Measurements from ENCODE around the gene CACNA1B.
A peak's percentile ranks its signal among the peaks of the same experiment; 100 is the strongest.

Gene CACNA1B

DNA sequence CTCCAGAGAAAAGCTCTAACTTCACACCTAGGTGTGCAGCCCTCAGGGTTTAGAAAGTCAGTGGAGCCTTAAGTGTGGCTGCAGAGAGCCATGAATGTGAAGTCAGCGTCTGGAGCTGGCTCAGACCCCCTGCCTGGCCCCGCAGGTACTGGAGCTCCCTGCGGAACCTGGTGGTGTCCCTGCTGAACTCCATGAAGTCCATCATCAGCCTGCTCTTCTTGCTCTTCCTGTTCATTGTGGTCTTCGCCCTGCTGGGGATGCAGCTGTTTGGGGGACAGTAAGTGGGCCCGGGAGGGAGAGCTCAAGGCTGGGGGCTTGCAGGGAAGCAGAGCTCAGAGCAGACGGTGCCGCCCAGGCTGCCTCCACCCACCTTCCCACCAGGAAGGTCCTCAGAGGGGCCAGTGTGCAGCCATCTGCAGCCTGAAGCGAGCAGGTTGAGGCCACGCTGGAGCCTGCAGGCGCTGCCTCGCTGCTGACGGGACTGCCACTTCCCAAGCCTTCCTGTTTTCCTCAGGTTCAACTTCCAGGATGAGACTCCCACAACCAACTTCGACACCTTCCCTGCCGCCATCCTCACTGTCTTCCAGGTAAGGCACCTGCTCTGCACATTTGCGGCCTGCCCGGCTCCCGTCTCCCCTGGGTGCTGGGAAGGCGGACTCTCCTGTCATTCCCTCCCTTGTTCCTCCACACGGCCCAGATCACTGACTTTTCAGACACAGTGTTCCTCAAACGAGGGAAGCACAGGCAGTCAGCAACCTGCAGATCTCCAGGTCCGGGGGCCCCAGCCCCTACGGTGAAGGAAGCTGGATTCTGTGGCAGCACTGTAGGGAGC, 108.9 kb downstream of the CACNA1B start:
- no peak overlapping the region for H3K18ac ChIP-seq (ENCODE audit: low read length)
- H4K91ac ChIP-seq (ENCODE audit: low read depth, low read length, poor library complexity): no peak overlapping the region
- H3K79me1 ChIP-seq (ENCODE audit: low read depth, low read length): no peaks in the 10 kb centered on the region
- H3K4me1 ChIP-seq (ENCODE audit: control insufficient read depth in 2 of 2, insufficient read depth in 1 of 2, low read depth in 1 of 2, low read length in 2 of 2): no peaks in the 10 kb centered on the region
- H3K23ac ChIP-seq (ENCODE audit: low read depth, low read length, poor library complexity): no peak overlapping the region
- no peak overlapping the region for H2AK5ac ChIP-seq (ENCODE audit: low read depth, low read length)
- H3K14ac ChIP-seq (ENCODE audit: low read length): no peak overlapping the region
- DNase-seq (ENCODE audit: low spot score): no peak
- no peak overlapping the region for H3K9ac ChIP-seq (ENCODE audit: low read depth, low read length, poor library complexity)
- no peak overlapping the region for H2BK15ac ChIP-seq (ENCODE audit: low read length)
- no peak overlapping the region for H3K27ac ChIP-seq (replicated peaks; ENCODE audit: low read length)
- no peaks in the 10 kb centered on the region for H3K27me3 ChIP-seq (ENCODE audit: control insufficient read depth in 3 of 3, insufficient read depth in 3 of 3, low read depth in 1 of 3, low read length in 3 of 3)
- no peak overlapping the region for H4K8ac ChIP-seq (ENCODE audit: low read depth, low read length)
- no peak overlapping the region for H3K4me2 ChIP-seq (ENCODE audit: insufficient read depth, low read length, poor library complexity, severe bottlenecking)
- no peak overlapping the region for H2AFZ ChIP-seq (ENCODE audit: low read length)
- H2BK12ac ChIP-seq (ENCODE audit: low read length): no peak overlapping the region
- H3K9me3 ChIP-seq (replicated peaks in 1 of 2; ENCODE audit: control insufficient read depth in 2 of 2, insufficient read depth in 1 of 2, low read depth in 1 of 2, low read length in 2 of 2): peaks cover 0 to 32% of the 10 kb centered on the region in 2 donors
- H3K4me3 ChIP-seq (ENCODE audit: low read length in 2 of 2): no peak overlapping the region
- H2BK5ac ChIP-seq (ENCODE audit: low read length): no peak overlapping the region
- H3K4ac ChIP-seq (ENCODE audit: low read length): no peak overlapping the region
- no peaks in the 10 kb centered on the region for H3K36me3 ChIP-seq (replicated peaks in 1 of 2; ENCODE audit: control insufficient read depth in 2 of 2, insufficient read depth in 2 of 2, low read length in 2 of 2)
- H2BK120ac ChIP-seq (ENCODE audit: low read depth, low read length): no peak overlapping the region
- no CpG with 5 or more reads among the region's 22 CpGs for WGBS, 2 donors (ENCODE audit: extremely low coverage in 2 of 2, insufficient read length in 2 of 2, insufficient replicate concordance in 1 of 2)

DNA sequence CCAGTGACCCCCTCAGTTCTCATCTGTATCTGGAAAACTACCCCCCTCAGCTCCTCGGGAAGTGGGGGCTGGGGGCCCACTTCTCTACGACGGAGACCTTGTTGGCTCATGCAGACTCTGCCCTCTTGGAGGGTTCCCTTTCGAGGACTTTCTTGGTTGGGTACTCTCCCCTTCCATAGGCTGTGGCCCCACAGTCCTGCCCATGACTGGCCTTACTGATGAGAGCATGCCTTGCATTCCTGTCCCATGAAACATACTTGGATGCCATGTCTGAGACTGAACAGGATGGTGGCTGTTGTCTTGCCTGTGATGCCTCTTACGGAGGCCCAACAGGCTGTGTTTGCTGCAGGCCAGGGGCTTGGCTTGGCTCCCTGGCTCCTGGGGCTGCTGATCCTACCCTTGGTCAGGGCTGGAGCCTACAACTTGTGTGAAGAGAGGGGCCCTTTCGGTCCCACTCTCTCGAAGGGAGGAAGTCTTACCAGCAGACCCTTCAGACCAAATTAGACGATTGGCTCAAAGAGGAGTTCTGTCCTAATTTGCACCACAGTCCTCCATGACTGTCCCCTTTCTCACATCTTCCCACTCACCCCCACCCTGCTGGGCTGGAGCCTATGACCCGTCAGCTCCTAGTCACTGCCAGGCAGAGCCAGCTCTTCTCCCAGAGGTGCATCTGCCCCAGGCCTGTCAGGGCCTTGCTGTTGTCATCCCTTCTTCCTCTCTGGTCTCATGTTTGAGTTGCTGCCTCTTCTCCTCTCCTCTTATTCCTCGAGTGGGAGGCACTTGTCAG, 109.9 kb downstream of the CACNA1B start:
- H2BK120ac ChIP-seq (ENCODE audit: low read depth, low read length): no peak overlapping the region
- no peak overlapping the region for H2BK15ac ChIP-seq (ENCODE audit: low read length)
- H3K18ac ChIP-seq (ENCODE audit: low read length): no peak overlapping the region
- H3K79me1 ChIP-seq (ENCODE audit: low read depth, low read length): no peaks in the 10 kb centered on the region
- no CpG with 5 or more reads among the region's 10 CpGs for WGBS, 2 donors (ENCODE audit: extremely low coverage in 2 of 2, insufficient read length in 2 of 2, insufficient replicate concordance in 1 of 2)
- H2BK12ac ChIP-seq (ENCODE audit: low read length): no peak overlapping the region
- no peaks in the 10 kb centered on the region for H3K27me3 ChIP-seq (ENCODE audit: control insufficient read depth in 3 of 3, insufficient read depth in 3 of 3, low read depth in 1 of 3, low read length in 3 of 3)
- no peak overlapping the region for H4K8ac ChIP-seq (ENCODE audit: low read depth, low read length)
- H3K4ac ChIP-seq (ENCODE audit: low read length): no peak overlapping the region
- no peak overlapping the region for H3K23ac ChIP-seq (ENCODE audit: low read depth, low read length, poor library complexity)
- H2AK5ac ChIP-seq (ENCODE audit: low read depth, low read length): no peak overlapping the region
- H3K4me3 ChIP-seq (ENCODE audit: low read length in 2 of 2): peak overlapping the region in 1 of 2 donors; percentile 31
- peak overlapping the region; percentile 2 for H3K14ac ChIP-seq (ENCODE audit: low read length)
- peak overlapping the region; percentile 25 for H3K9ac ChIP-seq (ENCODE audit: low read depth, low read length, poor library complexity)
- DNase-seq (ENCODE audit: low spot score): no peak
- no peaks in the 10 kb centered on the region for H3K36me3 ChIP-seq (replicated peaks in 1 of 2; ENCODE audit: control insufficient read depth in 2 of 2, insufficient read depth in 2 of 2, low read length in 2 of 2)
- H4K91ac ChIP-seq (ENCODE audit: low read depth, low read length, poor library complexity): no peak overlapping the region
- H3K4me2 ChIP-seq (ENCODE audit: insufficient read depth, low read length, poor library complexity, severe bottlenecking): no peak overlapping the region
- H2BK5ac ChIP-seq (ENCODE audit: low read length): no peak overlapping the region
- H2AFZ ChIP-seq (ENCODE audit: low read length): no peak overlapping the region
- H3K9me3 ChIP-seq (replicated peaks in 1 of 2; ENCODE audit: control insufficient read depth in 2 of 2, insufficient read depth in 1 of 2, low read depth in 1 of 2, low read length in 2 of 2): peaks cover 0 to 29% of the 10 kb centered on the region in 2 donors
- H3K4me1 ChIP-seq (ENCODE audit: control insufficient read depth in 2 of 2, insufficient read depth in 1 of 2, low read depth in 1 of 2, low read length in 2 of 2): no peaks in the 10 kb centered on the region
- H3K27ac ChIP-seq (replicated peaks; ENCODE audit: low read length): no peak overlapping the region

DNA sequence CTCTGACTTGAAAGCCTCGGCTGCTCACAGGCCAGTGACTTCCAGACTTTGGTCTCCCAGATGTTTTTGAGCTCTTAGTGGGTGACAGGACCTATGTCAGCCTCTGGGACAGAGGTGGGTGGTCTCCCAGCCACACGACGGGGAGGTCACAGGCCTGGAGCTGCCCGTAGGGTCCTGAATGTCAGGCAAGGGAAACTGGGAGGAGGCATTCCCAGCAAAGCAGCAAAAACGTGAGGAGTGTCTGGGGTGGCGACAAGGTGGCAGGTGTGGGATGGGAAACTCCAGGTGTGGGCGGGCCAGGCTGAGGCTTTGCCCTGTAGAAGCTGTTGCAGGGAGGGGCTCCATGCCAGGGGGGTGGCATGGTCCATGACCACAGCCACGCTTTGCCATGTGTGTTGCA, 110.5 kb downstream of the CACNA1B start:
- H3K4me2 ChIP-seq (ENCODE audit: insufficient read depth, low read length, poor library complexity, severe bottlenecking): no peak overlapping the region
- H3K79me1 ChIP-seq (ENCODE audit: low read depth, low read length): no peaks in the 10 kb centered on the region
- no peak for DNase-seq (ENCODE audit: low spot score)

DNA sequence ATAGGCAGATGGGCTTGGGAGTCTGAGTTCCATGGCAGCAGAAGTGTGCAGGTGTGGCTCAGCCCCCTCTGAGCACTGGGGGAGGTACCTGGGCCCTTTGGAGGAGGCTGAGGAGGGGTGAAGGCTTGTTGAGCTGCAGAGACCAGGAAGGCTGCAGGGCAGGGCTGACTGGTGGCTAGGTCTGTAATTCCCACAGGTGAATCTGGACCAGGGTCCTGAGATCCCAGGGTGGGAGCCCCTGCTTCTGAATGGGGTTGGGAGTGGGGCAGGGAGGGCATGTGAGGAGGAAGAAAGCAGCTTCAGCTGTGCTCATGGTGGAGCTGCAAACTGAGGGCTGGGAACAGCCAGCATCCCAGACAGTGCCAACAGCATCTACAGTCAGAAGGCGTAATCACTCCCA, 111.1 kb downstream of the CACNA1B start:
- H4K91ac ChIP-seq (ENCODE audit: low read depth, low read length, poor library complexity): no peak overlapping the region
- no peak overlapping the region for H3K14ac ChIP-seq (ENCODE audit: low read length)
- no peak overlapping the region for H2AK5ac ChIP-seq (ENCODE audit: low read depth, low read length)
- no peaks in the 10 kb centered on the region for H3K36me3 ChIP-seq (replicated peaks in 1 of 2; ENCODE audit: control insufficient read depth in 2 of 2, insufficient read depth in 2 of 2, low read length in 2 of 2)
- H3K4me1 ChIP-seq (ENCODE audit: control insufficient read depth in 2 of 2, insufficient read depth in 1 of 2, low read depth in 1 of 2, low read length in 2 of 2): no peaks in the 10 kb centered on the region
- H2AFZ ChIP-seq (ENCODE audit: low read length): no peak overlapping the region
- no peak overlapping the region for H3K4ac ChIP-seq (ENCODE audit: low read length)
- H2BK120ac ChIP-seq (ENCODE audit: low read depth, low read length): no peak overlapping the region
- no peak overlapping the region for H3K23ac ChIP-seq (ENCODE audit: low read depth, low read length, poor library complexity)
- no peak for DNase-seq (ENCODE audit: low spot score)
- H3K9me3 ChIP-seq (replicated peaks in 1 of 2; ENCODE audit: control insufficient read depth in 2 of 2, insufficient read depth in 1 of 2, low read depth in 1 of 2, low read length in 2 of 2): peaks cover 0 to 29% of the 10 kb centered on the region in 2 donors
- H3K18ac ChIP-seq (ENCODE audit: low read length): no peak overlapping the region
- H2BK5ac ChIP-seq (ENCODE audit: low read length): no peak overlapping the region
- no peak overlapping the region for H2BK15ac ChIP-seq (ENCODE audit: low read length)
- no peak overlapping the region for H3K4me3 ChIP-seq (ENCODE audit: low read length in 2 of 2)
- WGBS, 2 donors (ENCODE audit: extremely low coverage in 2 of 2, insufficient read length in 2 of 2, insufficient replicate concordance in 1 of 2): no CpG with 5 or more reads among the region's 1 CpG
- H3K79me1 ChIP-seq (ENCODE audit: low read depth, low read length): no peaks in the 10 kb centered on the region
- no peak overlapping the region for H3K4me2 ChIP-seq (ENCODE audit: insufficient read depth, low read length, poor library complexity, severe bottlenecking)
- H2BK12ac ChIP-seq (ENCODE audit: low read length): no peak overlapping the region
- H3K27me3 ChIP-seq (ENCODE audit: control insufficient read depth in 3 of 3, insufficient read depth in 3 of 3, low read depth in 1 of 3, low read length in 3 of 3): no peaks in the 10 kb centered on the region
- no peak overlapping the region for H3K9ac ChIP-seq (ENCODE audit: low read depth, low read length, poor library complexity)
- H4K8ac ChIP-seq (ENCODE audit: low read depth, low read length): no peak overlapping the region
- H3K27ac ChIP-seq (replicated peaks; ENCODE audit: low read length): no peak overlapping the region

More for the DNA sequence above, 110.5 kb downstream of the CACNA1B start:
- no peak overlapping the region for H3K4me3 ChIP-seq (ENCODE audit: low read length in 2 of 2)
- peak overlapping the region; percentile 48 for H3K23ac ChIP-seq (ENCODE audit: low read depth, low read length, poor library complexity)
- H3K27ac ChIP-seq (replicated peaks; ENCODE audit: low read length): no peak overlapping the region
- no peak overlapping the region for H2AFZ ChIP-seq (ENCODE audit: low read length)
- no peak overlapping the region for H3K14ac ChIP-seq (ENCODE audit: low read length)
- no peak overlapping the region for H4K8ac ChIP-seq (ENCODE audit: low read depth, low read length)
- WGBS, 2 donors (ENCODE audit: extremely low coverage in 2 of 2, insufficient read length in 2 of 2, insufficient replicate concordance in 1 of 2): no CpG with 5 or more reads among the region's 8 CpGs
- H2BK15ac ChIP-seq (ENCODE audit: low read length): no peak overlapping the region
- H2AK5ac ChIP-seq (ENCODE audit: low read depth, low read length): no peak overlapping the region
- H3K9ac ChIP-seq (ENCODE audit: low read depth, low read length, poor library complexity): no peak overlapping the region
- no peak overlapping the region for H2BK12ac ChIP-seq (ENCODE audit: low read length)
- no peak overlapping the region for H3K18ac ChIP-seq (ENCODE audit: low read length)
- H2BK5ac ChIP-seq (ENCODE audit: low read length): no peak overlapping the region
- no peaks in the 10 kb centered on the region for H3K36me3 ChIP-seq (replicated peaks in 1 of 2; ENCODE audit: control insufficient read depth in 2 of 2, insufficient read depth in 2 of 2, low read length in 2 of 2)
- no peak overlapping the region for H2BK120ac ChIP-seq (ENCODE audit: low read depth, low read length)
- H4K91ac ChIP-seq (ENCODE audit: low read depth, low read length, poor library complexity): no peak overlapping the region
- H3K4ac ChIP-seq (ENCODE audit: low read length): no peak overlapping the region
- H3K9me3 ChIP-seq (replicated peaks in 1 of 2; ENCODE audit: control insufficient read depth in 2 of 2, insufficient read depth in 1 of 2, low read depth in 1 of 2, low read length in 2 of 2): peaks cover 0 to 29% of the 10 kb centered on the region in 2 donors
- H3K4me1 ChIP-seq (ENCODE audit: control insufficient read depth in 2 of 2, insufficient read depth in 1 of 2, low read depth in 1 of 2, low read length in 2 of 2): no peaks in the 10 kb centered on the region
- H3K27me3 ChIP-seq (ENCODE audit: control insufficient read depth in 3 of 3, insufficient read depth in 3 of 3, low read depth in 1 of 3, low read length in 3 of 3): no peaks in the 10 kb centered on the region
